ENCODE data around the gene SLC49A4.

Gene SLC49A4

GRCh38 chr3:122773944-122774509, 20.8 kb upstream of the SLC49A4 start:
- no peak overlapping the region for H3K4me2 ChIP-seq (ENCODE audit: low read depth, low read length, poor library complexity, severe bottlenecking)
- H3K79me2 ChIP-seq (ENCODE audit: insufficient read depth, low read length), result no peaks in the 10 kb centered on the region
- no peaks in the 10 kb centered on the region for H3K9me3 ChIP-seq (ENCODE audit: insufficient read depth, low read depth, low read length)
- H3K9me2 ChIP-seq (replicated peaks; ENCODE audit: low read depth, low read length), result no peaks in the 10 kb centered on the region
- H3K4me3 ChIP-seq (ENCODE audit: low read length, poor library complexity, severe bottlenecking), result no peak overlapping the region
- no peaks in the 10 kb centered on the region for H3K27me3 ChIP-seq (ENCODE audit: insufficient read depth, low read length, poor library complexity, severe bottlenecking)
- peaks cover 7% of the 10 kb centered on the region for H3K4me1 ChIP-seq (ENCODE audit: insufficient read depth, low read length, poor library complexity, severe bottlenecking)
- H3K36me3 ChIP-seq (ENCODE audit: insufficient read depth, low read length), result no peaks in the 10 kb centered on the region
- TF ChIP-seq CTCF (conservative IDR thresholded peaks at IDR 0.05; ENCODE audit: low read length), result no peak
- TF ChIP-seq EZH2phosphoT487 (IDR thresholded peaks at IDR 0.05; ENCODE audit: borderline replicate concordance), result no peak
- no peak overlapping the region for H2AFZ ChIP-seq (ENCODE audit: low read length)
- H3K9ac ChIP-seq (ENCODE audit: low read depth, low read length, poor library complexity, severe bottlenecking), result no peak overlapping the region
- no peaks in the 10 kb centered on the region for H4K20me1 ChIP-seq (ENCODE audit: insufficient read depth, low read length, poor library complexity, severe bottlenecking)
- H3F3A ChIP-seq (ENCODE audit: low read depth), result no peaks in the 10 kb centered on the region

- no peak overlapping the region for H3K4me3 ChIP-seq (ENCODE audit: low read length, poor library complexity, severe bottlenecking)
- no peak overlapping the region for H3K4me2 ChIP-seq (ENCODE audit: low read depth, low read length, poor library complexity, severe bottlenecking)
- H3K9me3 ChIP-seq (ENCODE audit: insufficient read depth, low read depth, low read length), result no peaks in the 10 kb centered on the region
- no peaks in the 10 kb centered on the region for H3K36me3 ChIP-seq (ENCODE audit: insufficient read depth, low read length)
- peaks cover 3% of the 10 kb centered on the region for H3K4me1 ChIP-seq (ENCODE audit: insufficient read depth, low read length, poor library complexity, severe bottlenecking)
- H3K79me2 ChIP-seq (ENCODE audit: insufficient read depth, low read length), result no peaks in the 10 kb centered on the region
- H3K9me2 ChIP-seq (replicated peaks; ENCODE audit: low read depth, low read length), result no peaks in the 10 kb centered on the region
- H4K20me1 ChIP-seq (ENCODE audit: insufficient read depth, low read length, poor library complexity, severe bottlenecking), result no peaks in the 10 kb centered on the region
- no peak for TF ChIP-seq EZH2phosphoT487 (IDR thresholded peaks at IDR 0.05; ENCODE audit: borderline replicate concordance)
- TF ChIP-seq CTCF (conservative IDR thresholded peaks at IDR 0.05; ENCODE audit: low read length), result 0 out of 2 replicates have a peak, but pooled peaks have one; percentile 18
- H3F3A ChIP-seq (ENCODE audit: low read depth), result no peaks in the 10 kb centered on the region
- H3K27me3 ChIP-seq (ENCODE audit: insufficient read depth, low read length, poor library complexity, severe bottlenecking), result no peaks in the 10 kb centered on the region
- H3K9ac ChIP-seq (ENCODE audit: low read depth, low read length, poor library complexity, severe bottlenecking), result no peak overlapping the region
- no peak overlapping the region for H2AFZ ChIP-seq (ENCODE audit: low read length)
These were observed 20.3 kb upstream of the SLC49A4 start for GRCh38 chr3:122774564-122774963.

GRCh38 chr3:122776675-122777468, 18.0 kb upstream of the SLC49A4 start:
- Histone ChIP-seq H3K9me3 (ENCODE audit: insufficient read depth, low read depth, low read length) (no peaks in the 10 kb centered on the region), H3K9ac (ENCODE audit: low read depth, low read length, poor library complexity, severe bottlenecking) (no peak overlapping the region), H3F3A (ENCODE audit: low read depth) (no peaks in the 10 kb centered on the region), H3K9me2 (replicated peaks; ENCODE audit: low read depth, low read length) (no peaks in the 10 kb centered on the region), H2AFZ (ENCODE audit: low read length) (no peak overlapping the region), H3K27me3 (ENCODE audit: insufficient read depth, low read length, poor library complexity, severe bottlenecking) (no peaks in the 10 kb centered on the region), H4K20me1 (ENCODE audit: insufficient read depth, low read length, poor library complexity, severe bottlenecking) (no peaks in the 10 kb centered on the region), H3K36me3 (ENCODE audit: insufficient read depth, low read length) (no peaks in the 10 kb centered on the region), H3K4me1 (ENCODE audit: insufficient read depth, low read length, poor library complexity, severe bottlenecking) (no peaks in the 10 kb centered on the region), H3K79me2 (ENCODE audit: insufficient read depth, low read length) (no peaks in the 10 kb centered on the region), H3K4me3 (ENCODE audit: low read length, poor library complexity, severe bottlenecking) (no peak overlapping the region), H3K4me2 (ENCODE audit: low read depth, low read length, poor library complexity, severe bottlenecking) (no peak overlapping the region)
- no peak for TF ChIP-seq CTCF (conservative IDR thresholded peaks at IDR 0.05; ENCODE audit: low read length)
- no peak for TF ChIP-seq EZH2phosphoT487 (IDR thresholded peaks at IDR 0.05; ENCODE audit: borderline replicate concordance)
